NB4 (cell line): ENCODE results near the gene IGSF21.

Experiments used
- CTCF ChIP-seq: IDR thresholded peaks from one replicate; pipeline ENCODE4 v1.5.1; 2012; ENCODE audit warnings: low read depth, low read length
- POLR2A ChIP-seq: IDR thresholded peaks from 2 replicates; pipeline ENCODE4 v1.6.1; 2011; ENCODE audit warnings: mild to moderate bottlenecking; ENCODE audit not compliant: insufficient read length; ENCODE audit errors: extremely low read depth

- TF ChIP-seq CTCF (no peak), POLR2A (no peak)
Measured at GRCh38 chr1:18134324-18135046, 26.9 kb downstream of the IGSF21 start.
